Caco-2 (cell line): ENCODE results near the gene GALNS. TPM values are rescaled to one million over a fixed set of nuclear protein-coding genes. Genes with fewer than 3 reads are reported as not detected.
"Not testable (repeated sequence)": the region's sequence is repeated elsewhere in the genome, so short reads cannot be mapped to it uniquely, and the experiment has no call there.

Experiments used
- BruUV-seq: library from RNA; stranded (reverse); fragments of 400-500 nt; replicated peaks from 2 replicates; lab custom pipeline; 2021; lab: Mats Ljungman, UMichigan
- CTCF ChIA-PET: fragments of 300-600 bp; sonication (Branson Sonifier 250); formaldehyde crosslinking; loops from one replicate; lab custom pipeline; 2022; ENCODE audit warnings: antibody characterized with exemption; lab: Charles Lee
- POLR2A ChIA-PET: fragments of 300-600 bp; sonication (Branson Sonifier 250); formaldehyde crosslinking; loops from one replicate; lab custom pipeline; 2022; ENCODE audit warnings: antibody characterized with exemption; lab: Charles Lee
- DNase-seq, 2 experiments: peaks; one replicate each; pipeline versions ENCODE4 v3.0.0 to v3.0.0-alpha.2; 2020 to 2022
- H3K27me3 ChIP-seq: replicated peaks from 2 replicates; pipeline ENCODE4 v1.6.0; 2011; ENCODE audit warnings: low read length; ENCODE audit not compliant: control insufficient read depth, insufficient read depth
- H3K36me3 ChIP-seq: 2 replicates; pipeline ENCODE4 v1.5.1; 2011; ENCODE audit warnings: low read length; ENCODE audit not compliant: control insufficient read depth, insufficient read depth
- H3K4me1 ChIP-seq: fragments of 250-450 bp; sonication (Bioruptor Pico); 2 replicates; pipeline ENCODE4 v1.5.1; 2020; ENCODE audit warnings: mild to moderate bottlenecking
- H3K4me3 ChIP-seq: 2 replicates; pipeline ENCODE4 v1.5.1; 2011; ENCODE audit warnings: low read depth, mild to moderate bottlenecking, control low read depth, low read length
- H3K9me3 ChIP-seq: fragments of 250-450 bp; sonication (Bioruptor Pico); 2 replicates; pipeline ENCODE4 v1.5.1; 2020; ENCODE audit warnings: mild to moderate bottlenecking, moderate library complexity
- H3K27ac Mint-ChIP-seq: one replicate; pipeline ENCODE4 v1.8.0; 2022; ENCODE audit warnings: mixed read lengths; ENCODE audit not compliant: unreplicated experiment
- H3K27me3 Mint-ChIP-seq: one replicate; pipeline ENCODE4 v1.8.0; 2022; ENCODE audit warnings: mixed read lengths; ENCODE audit not compliant: insufficient read depth, unreplicated experiment
- H3K36me3 Mint-ChIP-seq: one replicate; pipeline ENCODE4 v1.8.0; 2022; ENCODE audit warnings: mild to moderate bottlenecking, mixed read lengths; ENCODE audit not compliant: insufficient read depth, unreplicated experiment
- H3K4me1 Mint-ChIP-seq: one replicate; pipeline ENCODE4 v1.8.0; 2022; ENCODE audit warnings: low read depth, mixed read lengths; ENCODE audit not compliant: unreplicated experiment
- H3K4me3 Mint-ChIP-seq: one replicate; pipeline ENCODE4 v1.8.0; 2022; ENCODE audit warnings: mild to moderate bottlenecking, moderate library complexity, mixed read lengths; ENCODE audit not compliant: unreplicated experiment
- H3K9me3 Mint-ChIP-seq: one replicate; pipeline ENCODE4 v1.8.0; 2022; ENCODE audit warnings: mixed read lengths; ENCODE audit not compliant: unreplicated experiment
- CTCF ChIP-seq, 2 experiments: fragments of 200-600 bp in 1 of 2; IDR thresholded peaks; 1 replicate in 1 of 2; 2 replicates in 1 of 2; pipeline versions ENCODE4 v1.5.1 to v1.8.0; 2011 to 2022; ENCODE audit warnings: antibody characterized with exemption in 1 of 2, control low read depth in 1 of 2, inconsistent platforms in 1 of 2, low read depth in 1 of 2, low read length in 1 of 2, mild to moderate bottlenecking in 1 of 2, moderate library complexity in 1 of 2; ENCODE audit not compliant: insufficient read depth in 1 of 2, severe bottlenecking in 1 of 2, unreplicated experiment in 1 of 2
- intact Hi-C: fragments of 100-400 bp; cut with micrococcal nuclease; formaldehyde crosslinking; loops from one replicate; pipeline ENCODE4 v1.10.0; 2022; ENCODE audit not compliant: unreplicated experiment
- total RNA-seq: library from RNA; stranded (reverse); gene quantifications from 2 replicates; pipeline ENCODE4 v1.2.3, GENCODE V29; 2022

Gene GALNS
- total RNA-seq, 1 experiment from 2014 or later: 57.8 TPM

GRCh38 chr16:88789594-88789993, 67.2 kb downstream of the GALNS start:
- Mint-ChIP-seq H3K27me3 (no peaks in the 10 kb centered on the region), H3K9me3 (no peaks in the 10 kb centered on the region), H3K4me1 (no peaks in the 10 kb centered on the region), H3K27ac (no peak overlapping the region), H3K36me3 (peaks cover 10% of the 10 kb centered on the region), H3K4me3 (no peak overlapping the region)
- intact Hi-C loops: no loop called here
- peaks cover 12% of the 10 kb centered on the region for H3K4me1 ChIP-seq
- DNase-seq: no peak
- H3K27me3 ChIP-seq: no peaks in the 10 kb centered on the region
- ChIA-PET CTCF (interaction anchor here (2.7 kb wide), 1 partner anchor 52 kb away, joined by 8 read pairs; no protein-coding TSS in a partner anchor), POLR2A (no interaction called here)
- H3K36me3 ChIP-seq: no peaks in the 10 kb centered on the region
- H3K4me3 ChIP-seq: no peak overlapping the region
- no peaks in the 10 kb centered on the region for H3K9me3 ChIP-seq
- no peak for TF ChIP-seq CTCF (IDR thresholded peaks at IDR 0.05; ENCODE audit: insufficient read depth in 1 of 2, low read depth in 1 of 2, low read length in 1 of 2, severe bottlenecking in 1 of 2, unreplicated experiment in 1 of 2)
- no TSS peak for BruUV-seq

- H3K27me3 ChIP-seq, H3K27me3 Mint-ChIP-seq, H3K9me3 Mint-ChIP-seq, H3K4me3 Mint-ChIP-seq, H3K36me3 ChIP-seq, H3K9me3 ChIP-seq, H3K4me3 ChIP-seq, intact Hi-C loops, H3K4me1 Mint-ChIP-seq, POLR2A ChIA-PET, BruUV-seq, DNase-seq, H3K27ac Mint-ChIP-seq: not testable (repeated sequence)
- CTCF ChIA-PET: interaction anchor here (0.6 to 2.7 kb wide), 2 partner anchors 14 to 51 kb away, joined by 4 to 8 read pairs; no protein-coding TSS in a partner anchor
- peaks cover 14% of the 10 kb centered on the region for H3K4me1 ChIP-seq
- H3K36me3 Mint-ChIP-seq: peaks cover 15% of the 10 kb centered on the region
Observed at GRCh38 chr16:88788749-88789148, 68.0 kb downstream of the GALNS start.

GRCh38 chr16:88787579-88788314, 69.0 kb downstream of the GALNS start:
- Histone ChIP-seq H3K27me3 (no peaks in the 10 kb centered on the region), H3K36me3 (no peaks in the 10 kb centered on the region), H3K4me1 (peaks cover 17% of the 10 kb centered on the region), H3K9me3 (no peaks in the 10 kb centered on the region), H3K4me3 (no peak overlapping the region)
- Mint-ChIP-seq H3K9me3 (no peaks in the 10 kb centered on the region), H3K4me1 (peaks cover 10% of the 10 kb centered on the region), H3K27me3 (no peaks in the 10 kb centered on the region), H3K36me3 (peaks cover 15% of the 10 kb centered on the region), H3K27ac (no peak overlapping the region), H3K4me3 (no peak overlapping the region)
- TF ChIP-seq CTCF (IDR thresholded peaks at IDR 0.05; ENCODE audit: insufficient read depth in 1 of 2, low read depth in 1 of 2, low read length in 1 of 2, severe bottlenecking in 1 of 2, unreplicated experiment in 1 of 2): no peak
- CTCF ChIA-PET: interaction anchor here (0.6 to 2.7 kb wide), 3 partner anchors 15 to 50 kb away, joined by 4 to 8 read pairs (median 5); no protein-coding TSS in a partner anchor
- POLR2A ChIA-PET: no interaction called here
- no peak for DNase-seq
- intact Hi-C loops: no loop called here
- no TSS peak for BruUV-seq
